PC-3 (cell line): ENCODE results near the gene ASTN2. TPM values are rescaled to one million over a fixed set of nuclear protein-coding genes. Genes with fewer than 3 reads are reported as not detected.

Experiments used
- ATAC-seq: fragments of 200-7000 bp; cut with Tn5 transposase; 2 replicates; pipeline ENCODE4 v1.9.1; 2020; ENCODE audit warnings: mild to moderate bottlenecking, moderate library complexity
- BruUV-seq: library from RNA; stranded (reverse); fragments of 400-500 nt; replicated peaks from 2 replicates; lab custom pipeline; 2021; lab: Mats Ljungman, UMichigan
- CTCF ChIA-PET: fragments of 300-600 bp; sonication (Branson Sonifier 250); formaldehyde crosslinking; loops from one replicate; lab custom pipeline; 2022; ENCODE audit warnings: antibody characterized with exemption; lab: Charles Lee
- POLR2A ChIA-PET: fragments of 300-600 bp; sonication (Branson Sonifier 250); formaldehyde crosslinking; loops from one replicate; lab custom pipeline; 2022; ENCODE audit warnings: antibody characterized with exemption; ENCODE audit not compliant: unreplicated experiment; lab: Charles Lee
- DNase-seq: peaks from one replicate; pipeline ENCODE4 v3.0.0-alpha.2; 2015
- H2AFZ ChIP-seq: fragments of 300-600 bp; sonication (generic); 2 replicates; pipeline ENCODE4 v1.6.0; 2016; ENCODE audit warnings: antibody characterized with exemption, low read length
- H3F3A ChIP-seq: fragments of 300-600 bp; sonication (generic); one replicate; pipeline ENCODE4 v1.6.0; 2017; ENCODE audit warnings: antibody characterized with exemption, low read length, control low read depth, mild to moderate bottlenecking; ENCODE audit not compliant: unreplicated experiment
- H3K27ac ChIP-seq: fragments of 300-600 bp; sonication (generic); 2 replicates; pipeline ENCODE4 v1.5.1; 2016; ENCODE audit warnings: mild to moderate bottlenecking, low read length
- H3K27me3 ChIP-seq: fragments of 300-600 bp; sonication (generic); 2 replicates; pipeline ENCODE4 v1.6.1; 2016; ENCODE audit warnings: low read length, mixed read lengths
- H3K36me3 ChIP-seq: fragments of 300-600 bp; sonication (generic); 2 replicates; pipeline ENCODE4 v1.6.1; 2016; ENCODE audit warnings: low read depth, mixed run types, low read length, mixed read lengths
- H3K4me1 ChIP-seq: fragments of 300-600 bp; sonication (generic); 2 replicates; pipeline ENCODE4 v1.5.1; 2016; ENCODE audit warnings: low read length; ENCODE audit not compliant: insufficient read depth
- H3K4me2 ChIP-seq: fragments of 300-600 bp; sonication (generic); 2 replicates; pipeline ENCODE4 v1.6.0; 2016; ENCODE audit warnings: low read length
- H3K4me3 ChIP-seq: fragments of 300-600 bp; sonication (generic); 2 replicates; pipeline ENCODE4 v1.5.1; 2016; ENCODE audit warnings: mild to moderate bottlenecking, low read length, mixed read lengths
- H3K79me2 ChIP-seq: fragments of 300-600 bp; sonication (generic); 2 replicates; pipeline ENCODE4 v1.6.1; 2017; ENCODE audit warnings: low read length, mixed read lengths
- H3K9ac ChIP-seq: fragments of 300-600 bp; sonication (generic); 2 replicates; pipeline ENCODE4 v1.6.0; 2016; ENCODE audit warnings: mild to moderate bottlenecking, low read length
- H3K9me2 ChIP-seq: fragments of 300-600 bp; sonication (generic); replicated peaks from 2 replicates; pipeline ENCODE4 v1.6.1; 2016; ENCODE audit warnings: mixed run types, low read length, mixed read lengths
- H3K9me3 ChIP-seq: fragments of 300-600 bp; sonication (generic); 2 replicates; pipeline ENCODE4 v1.6.1; 2016; ENCODE audit warnings: low read length, mixed read lengths
- H4K20me1 ChIP-seq: fragments of 300-600 bp; sonication (generic); 2 replicates; pipeline ENCODE4 v1.6.1; 2016; ENCODE audit warnings: low read length, mixed read lengths
- CTCF ChIP-seq: fragments of 300-600 bp; sonication (generic); conservative IDR thresholded peaks from 2 replicates; pipeline ENCODE4 v1.5.1; 2017; ENCODE audit warnings: antibody characterized with exemption, low read depth, mild to moderate bottlenecking, low read length
- EZH2 ChIP-seq: fragments of 300-600 bp; sonication (generic); IDR thresholded peaks from one replicate; pipeline ENCODE4 v1.6.1; 2017; ENCODE audit warnings: antibody characterized with exemption, mild to moderate bottlenecking, low read length; ENCODE audit not compliant: unreplicated experiment
- EZH2phosphoT487 ChIP-seq: fragments of 300-600 bp; sonication (generic); IDR thresholded peaks from 2 replicates; pipeline ENCODE4 v1.6.1; 2018; ENCODE audit warnings: mild to moderate bottlenecking, antibody characterized with exemption, low read length, borderline replicate concordance
- intact Hi-C: fragments of 100-400 bp; cut with micrococcal nuclease; formaldehyde crosslinking; loops from 2 replicates; pipeline ENCODE4 v1.9.0; 2023
- total RNA-seq: library from RNA; depleted of rRNA; stranded (reverse); fragments of >200 nt; gene quantifications from 2 replicates; pipeline ENCODE4 v1.2.3, GENCODE V29; 2014

ASTN2 gene
- total RNA-seq, 1 experiment from 2014 or later: 3.5 TPM

- no peak overlapping the region for H3K4me2 ChIP-seq
- POLR2A ChIA-PET: no interaction called here
- H3K9me3 ChIP-seq: no peaks in the 10 kb centered on the region
- H3K4me1 ChIP-seq: no peaks in the 10 kb centered on the region
- DNase-seq (peak; percentile 3), ATAC-seq (no peak)
- H3K9me2 ChIP-seq: no peaks in the 10 kb centered on the region
- no peak overlapping the region for H3K27ac ChIP-seq
- H3F3A ChIP-seq: no peaks in the 10 kb centered on the region
- intact Hi-C loops: no loop called here
- no peak for TF ChIP-seq EZH2
- no peaks in the 10 kb centered on the region for H3K36me3 ChIP-seq
- H4K20me1 ChIP-seq: no peaks in the 10 kb centered on the region
- no peaks in the 10 kb centered on the region for H3K79me2 ChIP-seq
- no peak overlapping the region for H2AFZ ChIP-seq
- no peaks in the 10 kb centered on the region for H3K27me3 ChIP-seq
- no peak overlapping the region for H3K9ac ChIP-seq
- CTCF ChIA-PET: no interaction called here
- no TSS peak for BruUV-seq
- no peak overlapping the region for H3K4me3 ChIP-seq
Measured at GRCh38 chr9:117029341-117029740, 385.5 kb downstream of the ASTN2 start.

- Histone ChIP-seq H4K20me1 (no peaks in the 10 kb centered on the region), H3K9me2 (no peaks in the 10 kb centered on the region), H3K9me3 (no peaks in the 10 kb centered on the region), H3K4me1 (no peaks in the 10 kb centered on the region), H3K4me3 (no peak overlapping the region), H3K4me2 (no peak overlapping the region), H3K27ac (no peak overlapping the region), H3F3A (no peaks in the 10 kb centered on the region), H2AFZ (no peak overlapping the region), H3K9ac (no peak overlapping the region), H3K79me2 (no peaks in the 10 kb centered on the region), H3K36me3 (no peaks in the 10 kb centered on the region), H3K27me3 (no peaks in the 10 kb centered on the region)
- DNase-seq: no peak
- POLR2A ChIA-PET: no interaction called here
- CTCF ChIA-PET: no interaction called here
- ATAC-seq: no peak
- TF ChIP-seq CTCF (no peak), EZH2phosphoT487 (no peak), EZH2 (no peak)
- BruUV-seq: no TSS peak
- intact Hi-C loops: no loop called here
Measured at GRCh38 chr9:117028103-117028858, 386.6 kb downstream of the ASTN2 start.

- intact Hi-C loops: no loop called here
- Histone ChIP-seq H3K4me3 (no peak overlapping the region), H3K27ac (no peak overlapping the region), H2AFZ (no peak overlapping the region), H3K9me3 (no peaks in the 10 kb centered on the region), H3K4me1 (no peaks in the 10 kb centered on the region), H3K79me2 (no peaks in the 10 kb centered on the region), H3F3A (no peaks in the 10 kb centered on the region), H3K9me2 (no peaks in the 10 kb centered on the region), H3K9ac (no peak overlapping the region), H3K36me3 (no peaks in the 10 kb centered on the region), H3K4me2 (no peak overlapping the region), H3K27me3 (no peaks in the 10 kb centered on the region), H4K20me1 (no peaks in the 10 kb centered on the region)
- DNase-seq (no peak), ATAC-seq (no peak)
- CTCF ChIA-PET: no interaction called here
- POLR2A ChIA-PET: no interaction called here
- TF ChIP-seq CTCF: no peak
- TF ChIP-seq EZH2phosphoT487: no peak
- no peak for TF ChIP-seq EZH2
- BruUV-seq: no TSS peak
Measured at GRCh38 chr9:117021906-117022305, 393.0 kb downstream of the ASTN2 start.
